ENCODE data around the gene PGGT1B. TPM values are rescaled to one million over a fixed set of nuclear protein-coding genes. Genes with fewer than 3 reads are reported as not detected.

The PGGT1B gene
- total RNA-seq, 4 donors from 2014 or later = 6.8 to 14.5 (median 11.1) TPM

DNA sequence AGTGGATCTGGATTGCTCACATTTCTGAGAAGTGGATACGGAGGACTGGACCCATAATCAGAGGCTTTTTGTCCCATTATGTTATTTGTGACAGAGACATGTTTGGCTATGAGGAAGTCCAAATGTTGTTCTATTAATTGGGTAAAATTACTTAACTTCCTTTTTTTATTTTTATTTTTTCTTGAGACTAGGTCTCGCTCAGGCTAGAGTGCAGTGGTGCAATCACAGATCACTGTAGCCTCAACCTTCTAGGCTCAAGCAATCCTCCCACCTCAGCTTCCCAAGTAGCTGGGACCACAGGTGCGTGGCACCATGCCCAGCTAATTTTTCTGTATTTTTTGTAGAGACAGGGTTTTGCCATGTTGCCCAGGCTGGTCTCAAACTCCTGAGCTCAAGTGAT lies 11.9 kb upstream of the PGGT1B start:
- TF ChIP-seq, protein P1, sequence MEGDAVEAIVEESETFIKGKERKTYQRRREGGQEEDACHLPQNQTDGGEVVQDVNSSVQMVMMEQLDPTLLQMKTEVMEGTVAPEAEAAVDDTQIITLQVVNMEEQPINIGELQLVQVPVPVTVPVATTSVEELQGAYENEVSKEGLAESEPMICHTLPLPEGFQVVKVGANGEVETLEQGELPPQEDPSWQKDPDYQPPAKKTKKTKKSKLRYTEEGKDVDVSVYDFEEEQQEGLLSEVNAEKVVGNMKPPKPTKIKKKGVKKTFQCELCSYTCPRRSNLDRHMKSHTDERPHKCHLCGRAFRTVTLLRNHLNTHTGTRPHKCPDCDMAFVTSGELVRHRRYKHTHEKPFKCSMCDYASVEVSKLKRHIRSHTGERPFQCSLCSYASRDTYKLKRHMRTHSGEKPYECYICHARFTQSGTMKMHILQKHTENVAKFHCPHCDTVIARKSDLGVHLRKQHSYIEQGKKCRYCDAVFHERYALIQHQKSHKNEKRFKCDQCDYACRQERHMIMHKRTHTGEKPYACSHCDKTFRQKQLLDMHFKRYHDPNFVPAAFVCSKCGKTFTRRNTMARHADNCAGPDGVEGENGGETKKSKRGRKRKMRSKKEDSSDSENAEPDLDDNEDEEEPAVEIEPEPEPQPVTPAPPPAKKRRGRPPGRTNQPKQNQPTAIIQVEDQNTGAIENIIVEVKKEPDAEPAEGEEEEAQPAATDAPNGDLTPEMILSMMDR (IDR thresholded peaks at IDR 0.05) = no peak
- ATAC-seq (ENCODE audit: low FRiP score) (no peak), DNase-seq (ENCODE audit: low spot score) (no peak)

DNA sequence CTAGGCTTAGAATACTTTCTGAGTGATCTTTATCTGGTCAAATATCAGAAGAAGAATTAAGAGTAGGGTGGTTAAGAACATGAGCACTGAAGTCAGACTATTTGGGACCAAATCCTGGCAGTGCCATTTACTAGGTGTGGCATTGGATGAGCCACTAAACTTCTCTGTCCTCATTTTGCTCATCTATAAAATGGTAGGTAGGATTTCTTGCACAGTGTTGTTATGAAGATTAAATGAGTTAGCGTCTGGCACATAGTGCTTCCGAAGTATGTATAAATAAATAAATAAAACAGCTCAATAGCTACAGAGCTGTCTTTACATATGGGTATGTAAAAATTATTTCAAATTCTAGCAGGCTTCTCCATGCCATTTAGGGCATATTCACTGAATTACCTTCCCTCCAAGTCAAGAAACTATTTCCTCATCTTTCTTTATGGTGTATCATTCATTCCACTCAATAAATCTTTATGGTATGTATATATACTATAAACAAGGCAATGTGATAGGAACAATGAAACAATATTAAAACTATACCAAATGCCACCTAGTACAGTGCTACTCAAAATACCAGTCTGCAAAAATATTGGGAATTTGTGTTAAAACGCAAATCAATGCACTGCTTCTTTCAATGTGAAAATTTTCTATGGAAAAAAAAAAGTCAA lies 9.8 kb upstream of the PGGT1B start:
- TF ChIP-seq, protein P1 (IDR thresholded peaks at IDR 0.05) = no peak
- DNase-seq (ENCODE audit: low spot score) (no peak), ATAC-seq (ENCODE audit: low FRiP score) (no peak)

DNA sequence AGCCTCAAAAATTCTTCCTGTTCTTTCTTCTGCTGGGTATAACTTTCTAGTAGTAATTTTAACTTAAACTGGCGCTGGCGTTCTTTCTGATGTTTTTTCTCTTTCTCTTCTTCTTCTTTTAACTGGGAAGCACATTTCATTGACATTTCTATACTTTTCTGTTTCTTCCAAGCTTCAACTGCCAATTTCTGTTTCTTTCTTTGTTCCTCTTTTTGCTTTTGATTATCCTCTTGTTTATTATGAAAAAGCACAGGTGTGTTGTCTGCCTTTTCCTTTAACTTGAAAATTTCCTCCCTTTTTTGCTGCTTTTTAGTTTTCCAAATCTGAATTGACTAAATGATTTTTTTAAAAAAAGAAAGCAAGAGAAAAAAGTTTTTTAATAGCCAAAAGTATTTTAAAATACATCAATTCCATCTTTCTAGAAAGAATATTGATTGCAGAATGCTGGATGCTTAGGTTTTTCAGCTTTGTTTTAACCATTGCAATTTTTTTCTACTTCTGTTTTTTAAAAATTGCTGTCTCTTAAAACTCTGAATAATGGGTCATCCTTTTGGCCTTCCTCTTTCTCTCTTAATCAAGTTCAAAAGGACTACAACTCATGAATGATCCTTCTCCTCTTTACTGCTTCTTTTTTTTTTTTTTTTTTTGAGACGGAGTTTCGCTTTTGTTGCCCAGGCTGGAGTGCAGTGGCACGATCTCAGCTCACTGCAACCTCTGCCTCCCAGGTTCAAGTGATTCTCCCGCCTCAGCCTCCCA lies 8.8 kb upstream of the PGGT1B start:
- TF ChIP-seq, protein P1 (IDR thresholded peaks at IDR 0.05) = no peak
- ATAC-seq (ENCODE audit: low FRiP score) = no peak

DNA sequence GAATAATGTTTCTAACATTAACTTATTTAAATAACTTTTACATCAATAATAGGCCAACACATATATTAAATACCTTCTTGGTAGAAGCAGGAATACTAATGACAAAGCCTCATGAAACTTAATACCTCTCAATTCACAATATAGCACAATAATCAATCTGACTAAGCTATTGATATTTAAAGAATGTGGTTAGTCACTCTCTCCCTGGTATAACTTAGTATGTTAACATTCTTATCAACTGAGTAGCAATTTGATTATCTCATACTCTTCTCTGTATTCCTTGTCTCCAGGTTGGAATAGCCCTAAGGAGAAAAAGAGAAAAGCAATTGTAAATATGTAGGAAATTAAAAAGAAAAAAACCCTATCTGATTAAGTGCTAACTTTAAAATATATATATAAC lies 4.9 kb upstream of the PGGT1B start:
- TF ChIP-seq, protein P1 (IDR thresholded peaks at IDR 0.05) = no peak
- no peak for ATAC-seq (ENCODE audit: low FRiP score)
- DNase-seq (ENCODE audit: low spot score) = no peak

More for the DNA sequence above, 8.8 kb upstream of the PGGT1B start:
- no peak for DNase-seq (ENCODE audit: low spot score)

DNA sequence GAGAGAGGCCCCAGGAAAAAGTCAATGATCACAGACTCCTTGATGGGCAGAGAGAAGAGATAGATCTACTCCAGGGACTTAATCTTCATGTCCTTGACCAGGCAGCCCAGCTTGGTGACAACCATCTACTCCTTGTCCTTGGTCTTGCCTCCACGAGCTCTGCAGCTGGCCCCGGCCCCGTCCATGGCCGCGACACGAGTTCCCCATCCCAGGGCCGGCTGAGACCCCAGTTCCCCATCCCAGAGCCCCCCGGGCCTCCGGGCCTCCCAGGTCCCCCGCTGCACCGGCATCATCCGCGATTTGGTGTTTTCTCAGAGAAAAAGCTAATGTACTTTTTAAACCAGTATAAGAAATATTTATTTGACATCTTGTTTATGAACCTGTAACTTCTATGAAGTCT lies 2.5 kb upstream of the PGGT1B start:
- ATAC-seq (ENCODE audit: low FRiP score) (no peak), DNase-seq (ENCODE audit: low spot score) (no peak)
- TF ChIP-seq, protein P1 (IDR thresholded peaks at IDR 0.05) = no peak

DNA sequence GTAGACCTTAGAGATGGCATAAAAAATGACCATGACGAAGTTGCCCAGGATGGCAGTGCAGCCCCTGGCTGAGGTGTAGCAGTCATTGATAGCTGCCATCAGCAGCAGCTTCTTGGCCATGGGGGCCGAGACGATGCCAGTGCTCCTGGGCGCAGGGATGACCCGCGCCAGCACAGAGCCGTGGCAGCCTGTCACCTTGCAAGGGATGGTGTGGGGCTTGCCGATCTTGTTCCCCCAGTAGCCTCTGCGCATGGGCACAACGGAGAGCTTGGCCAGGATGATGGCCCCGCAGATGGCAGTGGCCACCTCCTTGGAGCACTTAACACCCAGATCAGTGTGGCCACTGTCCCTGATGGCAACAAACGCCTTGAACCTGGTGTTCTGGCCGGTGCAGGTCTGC lies 2.1 kb upstream of the PGGT1B start:
- ATAC-seq (ENCODE audit: low FRiP score) = no peak
- no peak for DNase-seq (ENCODE audit: low spot score)
- TF ChIP-seq, protein P1 (IDR thresholded peaks at IDR 0.05) = no peak

DNA sequence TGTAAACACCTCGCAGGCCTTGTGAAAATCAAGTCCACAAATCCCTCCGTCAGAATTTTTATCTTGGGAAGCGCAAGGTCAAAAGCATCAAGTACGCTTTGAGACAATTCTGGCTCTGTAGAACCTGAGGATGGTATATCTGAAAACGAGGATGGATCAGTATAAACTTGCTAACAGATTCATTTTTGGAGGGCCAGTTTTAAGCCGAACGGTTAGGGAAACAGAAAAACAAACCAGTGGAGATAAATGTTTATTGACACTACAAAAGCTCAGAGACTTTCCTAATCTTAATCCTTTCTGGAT lies 352 bp upstream of the PGGT1B start:
- ATAC-seq (ENCODE audit: low FRiP score) (no peak), DNase-seq (ENCODE audit: low spot score) (no peak)
- TF ChIP-seq, protein P1 (IDR thresholded peaks at IDR 0.05) = no peak

Measured in omental fat pad (tissue), 4 donors.